Fibroblast of skin of right quadriceps (primary cell): Measurements from ENCODE around the gene TMEM214.

ENCODE experiments used
- DNase-seq: peaks from one replicate; pipeline ENCODE4 v3.0.0-alpha.2; 2013

The TMEM214 gene

DNA sequence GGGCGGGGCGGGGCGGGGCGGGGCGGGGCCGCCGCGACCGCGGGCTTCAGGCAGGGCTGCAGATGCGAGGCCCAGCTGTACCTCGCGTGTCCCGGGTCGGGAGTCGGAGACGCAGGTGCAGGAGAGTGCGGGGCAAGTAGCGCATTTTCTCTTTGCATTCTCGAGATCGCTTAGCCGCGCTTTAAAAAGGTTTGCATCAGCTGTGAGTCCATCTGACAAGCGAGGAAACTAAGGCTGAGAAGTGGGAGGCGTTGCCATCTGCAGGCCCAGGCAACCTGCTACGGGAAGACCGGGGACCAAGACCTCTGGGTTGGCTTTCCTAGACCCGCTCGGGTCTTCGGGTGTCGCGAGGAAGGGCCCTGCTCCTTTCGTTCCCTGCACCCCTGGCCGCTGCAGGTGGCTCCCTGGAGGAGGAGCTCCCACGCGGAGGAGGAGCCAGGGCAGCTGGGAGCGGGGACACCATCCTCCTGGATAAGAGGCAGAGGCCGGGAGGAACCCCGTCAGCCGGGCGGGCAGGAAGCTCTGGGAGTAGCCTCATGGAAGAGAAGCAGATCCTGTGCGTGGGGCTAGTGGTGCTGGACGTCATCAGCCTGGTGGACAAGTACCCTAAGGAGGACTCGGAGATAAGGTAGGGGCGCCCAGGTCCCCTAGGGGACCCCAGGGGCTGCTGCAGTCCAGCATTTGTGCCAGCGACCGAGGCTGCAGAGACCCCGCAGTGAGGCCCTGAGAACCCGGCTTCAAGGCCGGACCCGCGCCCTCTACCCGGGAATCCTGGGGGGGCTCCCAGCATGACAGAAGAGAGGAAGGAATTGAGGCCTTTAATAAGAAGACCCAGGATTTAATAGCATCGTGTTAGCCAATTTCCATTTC lies 54.2 kb downstream of the TMEM214 start, which contains the start of gene KHK:
TSS of gene KHK (plus strand) at position 49 of the 870 bp plus-strand sequence. CDS start at position 537, 488 bp downstream.
- DNase-seq = no peak

DNA sequence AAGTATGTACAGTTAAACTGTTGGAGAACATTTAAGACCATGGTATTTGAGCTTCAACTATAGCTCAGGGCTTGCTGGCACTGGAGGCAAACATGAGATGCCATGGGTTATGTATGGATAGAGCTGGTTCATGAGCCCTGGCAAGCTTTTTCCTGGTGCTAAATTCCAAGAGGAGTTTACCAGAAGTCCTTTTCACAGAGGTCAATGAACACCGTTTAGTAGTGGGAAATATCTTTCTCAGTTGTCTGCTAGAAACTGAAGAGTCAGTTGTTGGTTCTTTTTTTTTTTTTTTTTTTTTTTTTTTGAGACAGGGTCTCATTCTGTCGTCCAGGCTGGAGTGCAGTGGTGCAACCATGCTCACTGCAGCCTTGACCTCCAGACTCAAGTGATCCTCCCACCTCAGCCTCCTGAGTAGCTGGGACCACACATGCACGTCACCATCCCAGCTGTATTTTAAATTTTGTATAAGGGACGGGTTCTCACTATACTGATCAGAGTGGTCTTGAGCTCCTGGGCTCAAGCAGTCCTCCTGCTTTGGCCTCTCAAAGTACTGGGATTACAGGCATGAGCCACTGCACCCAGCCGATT lies 55.2 kb downstream of the TMEM214 start:
- DNase-seq = no peak

DNA sequence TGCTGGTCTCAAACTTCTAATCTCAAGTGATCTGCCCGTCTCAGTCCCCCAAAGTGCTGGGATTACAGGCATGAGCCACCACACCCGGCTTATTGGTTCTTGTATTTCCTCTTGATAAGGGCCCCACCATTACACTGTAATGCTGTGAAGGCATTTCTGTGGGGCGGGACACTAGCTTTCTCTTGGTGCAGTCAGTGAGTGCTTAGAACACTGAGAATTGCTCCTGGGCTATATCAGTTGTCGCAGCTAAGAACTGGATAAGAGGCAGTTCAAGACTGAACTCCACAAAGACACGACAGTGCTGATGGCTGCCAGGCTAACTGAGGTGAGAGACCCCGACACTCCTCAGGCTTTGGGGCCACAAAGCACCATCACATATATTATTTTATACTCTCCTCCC lies 55.9 kb downstream of the TMEM214 start:
- no peak for DNase-seq

DNA sequence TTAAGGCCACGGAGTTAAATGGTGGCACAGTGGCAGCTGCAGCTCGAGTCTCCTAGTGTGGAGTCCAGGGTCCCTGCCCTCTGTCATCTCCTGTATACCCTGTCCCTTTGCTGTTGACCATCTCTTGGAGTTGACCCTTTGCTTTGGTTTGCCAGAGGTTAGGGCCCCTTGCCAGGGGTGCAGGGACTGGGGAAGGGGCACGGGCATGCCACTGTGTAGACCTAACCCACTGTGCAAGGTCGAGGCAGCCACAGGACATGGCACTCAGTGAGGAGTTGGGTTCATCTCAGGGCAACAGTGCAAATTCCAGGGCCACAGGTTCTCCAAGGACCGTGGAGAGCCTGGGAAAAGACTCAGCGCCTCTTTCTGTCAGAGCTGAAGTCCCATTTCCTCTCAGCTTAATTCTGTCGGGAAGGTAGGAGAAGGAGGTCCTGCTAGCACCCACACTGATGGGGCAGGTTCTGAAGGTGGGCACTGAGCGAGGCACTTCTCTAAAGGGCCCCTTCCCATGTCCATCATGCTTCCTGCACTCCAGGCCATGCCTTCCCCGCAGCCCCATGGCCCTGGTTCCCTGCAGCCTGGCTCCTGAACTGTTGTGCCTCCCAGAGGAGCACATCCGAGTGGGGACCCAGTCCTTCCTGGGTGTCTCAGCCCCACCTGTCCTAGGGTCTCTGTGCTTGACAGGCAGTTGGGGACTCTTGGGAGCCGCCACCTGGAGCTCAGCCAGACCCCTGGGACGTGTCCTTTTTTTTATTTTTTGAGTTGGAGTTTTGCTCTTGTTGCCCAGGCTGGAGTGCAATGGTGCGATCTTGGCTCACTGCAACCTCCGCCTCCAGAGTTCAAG lies 56.6 kb downstream of the TMEM214 start:
- DNase-seq = no peak
